ENCODE measurements around the gene ZNF148.

The ZNF148 gene

GRCh38 chr3:125189378-125190165, 185.6 kb downstream of the ZNF148 start:
- DNase-seq (ENCODE audit: low read depth), result no peak

- no peak for DNase-seq (ENCODE audit: low read depth)
Measured at GRCh38 chr3:125188955-125189354, 186.2 kb downstream of the ZNF148 start.

- DNase-seq (ENCODE audit: low read depth), result no peak
Measured at GRCh38 chr3:125187599-125187910, 187.6 kb downstream of the ZNF148 start.

- no peak for DNase-seq (ENCODE audit: low read depth)
Measured at GRCh38 chr3:125186800-125187598, 188.1 kb downstream of the ZNF148 start.

- DNase-seq (ENCODE audit: low read depth), result no peak
Measured at GRCh38 chr3:125186261-125186787, 188.8 kb downstream of the ZNF148 start.

GRCh38 chr3:125185805-125186204, 189.3 kb downstream of the ZNF148 start:
- DNase-seq (ENCODE audit: low read depth), result no peak

GRCh38 chr3:125179884-125180240, 195.3 kb downstream of the ZNF148 start:
- no peak for DNase-seq (ENCODE audit: low read depth)

GRCh38 chr3:125179143-125179883, 195.8 kb downstream of the ZNF148 start:
- DNase-seq (ENCODE audit: low read depth), result no peak

GRCh38 chr3:125177746-125178145, 197.4 kb downstream of the ZNF148 start:
- no peak for DNase-seq (ENCODE audit: low read depth)

Data from GM04503 (cell line).